Peyer's patch (tissue), 4 donors: ENCODE results near the gene PDE6B. TPM values are rescaled to one million over a fixed set of nuclear protein-coding genes. Genes with fewer than 3 reads are reported as not detected.

ENCODE experiments used
- DNase-seq, 3 donors: peaks; one replicate each; pipeline ENCODE4 v3.0.0-alpha.2; 2017 to 2019
- H3K27ac ChIP-seq, 4 donors: fragments of 200-600 bp; sonication (generic); one replicate each; pipeline ENCODE4 v1.5.1; 2016 to 2019
- H3K27me3 ChIP-seq, 2 donors: fragments of 200-600 bp; sonication (generic); one replicate each; pipeline ENCODE4 v1.5.1; 2019
- H3K36me3 ChIP-seq, 3 donors: fragments of 200-600 bp; sonication (generic); one replicate each; pipeline ENCODE4 v1.5.1; 2016 to 2019
- H3K4me1 ChIP-seq, 4 donors: fragments of 200-600 bp; sonication (generic); one replicate each; pipeline ENCODE4 v1.5.1; 2016 to 2019
- H3K4me3 ChIP-seq, 4 donors: fragments of 200-600 bp; sonication (generic); 1 replicate in 3 of 4; 2 replicates in 1 of 4; pipeline ENCODE4 v1.5.1; 2016 to 2019; ENCODE audit warnings: mild to moderate bottlenecking in 1 of 4
- H3K9me3 ChIP-seq, 4 donors: fragments of 200-600 bp; sonication (generic); one replicate each; pipeline ENCODE4 v1.5.1; 2016 to 2019; ENCODE audit warnings: mild to moderate bottlenecking in 1 of 4
- CTCF ChIP-seq, 6 experiments: fragments of 450-650 bp in 4 of 6; fragments of 200-600 bp in 2 of 6; sonication (generic) in 1 of 6; IDR thresholded peaks; one replicate each; pipeline ENCODE4 v1.5.1; 2017 to 2019; ENCODE audit warnings: antibody characterized with exemption in 6 of 6, mild to moderate bottlenecking in 3 of 6, moderate library complexity in 1 of 6
- POLR2A ChIP-seq, 2 donors: fragments of 450-650 bp; IDR thresholded peaks; one replicate each; pipeline ENCODE4 v1.5.1; 2017; ENCODE audit warnings: antibody characterized with exemption in 2 of 2, mild to moderate bottlenecking in 2 of 2, moderate library complexity in 2 of 2
- total RNA-seq, 4 donors: library from RNA; depleted of rRNA; stranded (reverse); fragments of >200 nt; gene quantifications; one replicate each; pipeline ENCODE4 v1.1.0, GENCODE V29; 2016

The PDE6B gene
- total RNA-seq, 4 donors from 2014 or later: 0.27 to 1.8 (median 1.4) TPM; not detected in 1

GRCh38 chr4:686413-687040, 61.2 kb downstream of the PDE6B start:
- Histone ChIP-seq H3K4me3 (no peak overlapping the region), H3K36me3 (no peaks in the 10 kb centered on the region), H3K9me3 (no peaks in the 10 kb centered on the region), H3K4me1 (peaks cover 4 to 55% (median 17%) of the 10 kb centered on the region in 4 donors), H3K27me3 (no peaks in the 10 kb centered on the region), H3K27ac (peak overlapping the region in 3 of 4 donors; percentile 58 to 85 (median 82))
- no peak for DNase-seq
- TF ChIP-seq CTCF (IDR thresholded peaks at IDR 0.05): no peak
- TF ChIP-seq POLR2A (IDR thresholded peaks at IDR 0.05): no peak

- Histone ChIP-seq H3K4me3 (peak overlapping the region in 2 of 4 donors; percentile 55 to 62), H3K36me3 (no peaks in the 10 kb centered on the region), H3K27me3 (no peaks in the 10 kb centered on the region), H3K4me1 (peaks cover 0 to 49% (median 14%) of the 10 kb centered on the region in 4 donors), H3K27ac (peak overlapping the region; percentile 46 to 85 (median 70)), H3K9me3 (no peaks in the 10 kb centered on the region)
- peak; percentile 54 to 94 (median 92) for DNase-seq
- peak; percentile 25 to 33 for TF ChIP-seq POLR2A (IDR thresholded peaks at IDR 0.05)
- no peak for TF ChIP-seq CTCF (IDR thresholded peaks at IDR 0.05)
Observed at GRCh38 chr4:687048-687970, 61.9 kb downstream of the PDE6B start.

GRCh38 chr4:687971-688853, 62.8 kb downstream of the PDE6B start:
- Histone ChIP-seq H3K4me3 (peak overlapping the region; percentile 32 to 62 (median 44)), H3K27ac (peak overlapping the region; percentile 58 to 85 (median 77)), H3K4me1 (peaks cover 0 to 40% (median 10%) of the 10 kb centered on the region in 4 donors), H3K9me3 (no peaks in the 10 kb centered on the region), H3K36me3 (no peaks in the 10 kb centered on the region), H3K27me3 (no peaks in the 10 kb centered on the region)
- DNase-seq: peak in 2 of 3 donors; percentile 51 to 53
- TF ChIP-seq CTCF (IDR thresholded peaks at IDR 0.05): no peak
- TF ChIP-seq POLR2A (IDR thresholded peaks at IDR 0.05): no peak

- peak in 2 of 3 donors; percentile 57 to 65 for DNase-seq
- H3K27me3 ChIP-seq: no peaks in the 10 kb centered on the region
- no peaks in the 10 kb centered on the region for H3K36me3 ChIP-seq
- H3K27ac ChIP-seq: peak within 1 kb of the TSS; percentile 55 to 85 (median 77)
- H3K4me1 ChIP-seq: peaks cover 0 to 32% (median 10%) of the 10 kb centered on the region in 4 donors
- no peaks in the 10 kb centered on the region for H3K9me3 ChIP-seq
- TF ChIP-seq POLR2A (IDR thresholded peaks at IDR 0.05) (no peak), CTCF (IDR thresholded peaks at IDR 0.05) (no peak)
- peak within 1 kb of the TSS; percentile 32 to 62 (median 44) for H3K4me3 ChIP-seq
Observed at GRCh38 chr4:688854-689681, 63.7 kb downstream of the PDE6B start, which contains the start of gene SLC49A3. Gene SLC49A3 (minus strand): TSS chr4:689151. CDS start chr4:689127, 24 bp downstream.
